ENCODE data around the gene KCNQ1OT1.

The KCNQ1OT1 gene

DNA sequence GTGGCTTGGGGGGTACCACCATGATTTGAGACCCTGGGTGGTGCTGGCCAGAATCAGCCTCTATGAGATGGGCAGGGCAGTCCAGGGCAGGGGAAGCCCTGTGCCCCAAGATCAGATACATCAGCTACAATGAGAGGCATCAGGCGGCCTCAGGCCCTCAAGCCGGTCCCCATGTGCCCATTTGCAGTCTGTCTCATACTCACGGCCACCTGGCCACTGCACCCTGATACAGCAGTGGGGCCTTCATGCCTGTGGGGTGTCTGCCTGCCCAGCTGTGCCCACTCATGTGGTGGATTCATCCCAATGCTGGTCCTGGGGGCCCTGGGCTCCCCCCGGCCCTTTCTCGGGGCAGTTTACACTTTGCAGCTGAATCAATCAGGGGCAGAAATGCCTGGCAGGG, 42.4 kb upstream of the KCNQ1OT1 start:
- no peak overlapping the region for H3K4me3 ChIP-seq (ENCODE audit: low read depth, low read length)
- H3K36me3 ChIP-seq (ENCODE audit: control insufficient read depth, insufficient read depth, low read length), result no peaks in the 10 kb centered on the region
- H3K9ac ChIP-seq (ENCODE audit: low read depth, low read length), result no peak overlapping the region
- peaks cover 27% of the 10 kb centered on the region for H3K27me3 ChIP-seq (ENCODE audit: control insufficient read depth, insufficient read depth, low read length)
- no peak overlapping the region for H3K27ac ChIP-seq (ENCODE audit: low read depth, low read length)
- no peaks in the 10 kb centered on the region for H3K9me3 ChIP-seq (ENCODE audit: control insufficient read depth, insufficient read depth, low read length)
- H3K4me1 ChIP-seq (ENCODE audit: control insufficient read depth, insufficient read depth, low read length), result no peaks in the 10 kb centered on the region

DNA sequence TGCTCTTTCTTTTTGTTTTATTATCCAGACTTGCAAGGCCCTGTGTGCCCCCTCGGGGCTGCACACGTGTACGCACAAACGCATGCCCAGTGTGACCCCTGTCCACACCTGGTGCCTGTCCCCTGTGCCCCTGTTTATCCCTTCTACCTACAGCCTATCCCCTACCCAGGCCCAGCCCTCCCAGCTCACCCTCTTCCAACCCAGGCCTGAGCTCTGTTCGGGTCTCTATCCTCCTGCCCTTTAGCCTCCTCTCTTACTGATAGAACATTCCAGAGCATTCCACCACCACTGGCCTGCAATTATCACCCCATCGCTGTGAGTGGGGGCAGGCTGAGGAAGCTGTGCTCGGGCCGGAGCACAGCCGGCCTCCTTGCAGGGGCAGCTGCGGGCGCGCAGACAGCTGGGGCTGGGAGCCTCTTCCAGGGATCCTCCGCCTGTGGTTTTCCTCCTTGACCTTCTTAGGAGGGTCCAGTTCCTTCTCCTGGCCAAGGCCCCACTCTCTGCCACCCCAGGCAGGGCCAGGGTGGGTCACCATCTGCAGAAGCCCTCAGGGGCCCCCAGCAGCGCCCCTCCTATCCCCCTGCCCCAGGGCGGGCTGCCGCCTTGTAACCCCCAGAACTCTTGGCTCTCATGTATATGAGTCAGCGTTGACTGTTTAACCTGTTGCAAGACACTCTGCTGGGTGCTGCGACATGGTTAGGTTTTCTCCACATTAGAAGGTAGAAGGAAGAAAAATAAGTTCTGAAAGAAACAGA, 41.8 kb upstream of the KCNQ1OT1 start:
- peaks cover 27% of the 10 kb centered on the region for H3K27me3 ChIP-seq (ENCODE audit: control insufficient read depth, insufficient read depth, low read length)
- no peaks in the 10 kb centered on the region for H3K9me3 ChIP-seq (ENCODE audit: control insufficient read depth, insufficient read depth, low read length)
- no peak overlapping the region for H3K4me3 ChIP-seq (ENCODE audit: low read depth, low read length)
- H3K4me1 ChIP-seq (ENCODE audit: control insufficient read depth, insufficient read depth, low read length), result no peaks in the 10 kb centered on the region
- H3K36me3 ChIP-seq (ENCODE audit: control insufficient read depth, insufficient read depth, low read length), result no peaks in the 10 kb centered on the region
- no peak overlapping the region for H3K9ac ChIP-seq (ENCODE audit: low read depth, low read length)
- no peak overlapping the region for H3K27ac ChIP-seq (ENCODE audit: low read depth, low read length)

DNA sequence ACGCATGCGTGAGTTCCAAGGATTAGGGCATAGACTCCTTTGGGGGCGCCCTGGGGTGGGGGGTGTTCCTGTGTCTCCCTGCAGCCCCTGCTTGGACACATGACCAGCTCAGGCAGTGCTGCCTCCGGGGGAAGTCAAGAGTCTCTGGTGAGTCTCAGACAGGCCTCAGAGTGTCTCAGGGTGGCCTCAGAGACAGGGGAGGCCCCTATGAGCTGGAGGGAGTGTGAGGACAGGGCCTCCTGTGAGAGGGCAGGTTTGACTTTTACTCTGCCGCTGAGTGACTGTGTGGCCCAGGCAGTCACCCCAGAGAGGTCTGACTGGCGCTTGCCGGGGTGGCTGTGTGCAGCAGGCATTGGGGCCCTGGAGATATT, 41.2 kb upstream of the KCNQ1OT1 start:
- H3K9me3 ChIP-seq (ENCODE audit: control insufficient read depth, insufficient read depth, low read length), result no peaks in the 10 kb centered on the region
- no peak overlapping the region for H3K9ac ChIP-seq (ENCODE audit: low read depth, low read length)
- no peak overlapping the region for H3K4me3 ChIP-seq (ENCODE audit: low read depth, low read length)
- H3K36me3 ChIP-seq (ENCODE audit: control insufficient read depth, insufficient read depth, low read length), result no peaks in the 10 kb centered on the region
- H3K27me3 ChIP-seq (ENCODE audit: control insufficient read depth, insufficient read depth, low read length), result peaks cover 26% of the 10 kb centered on the region
- no peaks in the 10 kb centered on the region for H3K4me1 ChIP-seq (ENCODE audit: control insufficient read depth, insufficient read depth, low read length)
- no peak overlapping the region for H3K27ac ChIP-seq (ENCODE audit: low read depth, low read length)

DNA sequence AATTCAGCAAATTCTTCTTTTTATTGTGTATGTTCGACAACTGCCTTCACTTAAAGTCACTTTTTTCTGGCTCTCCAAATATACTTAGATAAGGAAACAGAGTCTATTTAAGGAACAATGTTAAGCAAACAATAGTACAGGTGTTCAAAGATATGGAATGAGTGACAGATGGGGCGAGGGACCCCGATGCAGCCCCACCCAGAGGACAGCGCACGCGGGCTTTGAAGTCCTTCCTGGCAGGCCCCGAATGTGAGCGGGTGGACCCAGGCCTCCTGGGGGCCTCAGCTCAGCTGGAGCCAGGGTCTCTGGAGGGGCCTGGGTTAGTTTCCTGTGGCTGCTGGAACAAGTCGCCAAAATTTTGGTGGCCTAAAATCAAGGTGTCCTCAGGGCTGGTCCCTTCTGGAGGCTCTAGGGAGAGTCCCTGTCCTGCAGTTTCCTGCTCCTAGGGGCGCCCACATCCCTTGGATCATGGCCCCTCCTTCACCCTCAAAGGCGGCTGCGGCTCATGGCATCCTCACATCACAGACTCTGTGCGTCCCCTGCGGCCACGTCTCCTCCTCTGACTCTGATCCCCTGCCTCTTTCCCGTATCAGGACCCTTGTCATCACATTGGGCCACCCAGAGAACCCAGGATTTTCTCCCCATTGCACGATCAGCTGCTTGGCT, 40.6 kb upstream of the KCNQ1OT1 start:
- H3K4me3 ChIP-seq (ENCODE audit: low read depth, low read length), result no peak overlapping the region
- H3K9me3 ChIP-seq (ENCODE audit: control insufficient read depth, insufficient read depth, low read length), result no peaks in the 10 kb centered on the region
- H3K27me3 ChIP-seq (ENCODE audit: control insufficient read depth, insufficient read depth, low read length), result peaks cover 30% of the 10 kb centered on the region
- no peak overlapping the region for H3K9ac ChIP-seq (ENCODE audit: low read depth, low read length)
- no peak overlapping the region for H3K27ac ChIP-seq (ENCODE audit: low read depth, low read length)
- no peaks in the 10 kb centered on the region for H3K4me1 ChIP-seq (ENCODE audit: control insufficient read depth, insufficient read depth, low read length)
- H3K36me3 ChIP-seq (ENCODE audit: control insufficient read depth, insufficient read depth, low read length), result no peaks in the 10 kb centered on the region

DNA sequence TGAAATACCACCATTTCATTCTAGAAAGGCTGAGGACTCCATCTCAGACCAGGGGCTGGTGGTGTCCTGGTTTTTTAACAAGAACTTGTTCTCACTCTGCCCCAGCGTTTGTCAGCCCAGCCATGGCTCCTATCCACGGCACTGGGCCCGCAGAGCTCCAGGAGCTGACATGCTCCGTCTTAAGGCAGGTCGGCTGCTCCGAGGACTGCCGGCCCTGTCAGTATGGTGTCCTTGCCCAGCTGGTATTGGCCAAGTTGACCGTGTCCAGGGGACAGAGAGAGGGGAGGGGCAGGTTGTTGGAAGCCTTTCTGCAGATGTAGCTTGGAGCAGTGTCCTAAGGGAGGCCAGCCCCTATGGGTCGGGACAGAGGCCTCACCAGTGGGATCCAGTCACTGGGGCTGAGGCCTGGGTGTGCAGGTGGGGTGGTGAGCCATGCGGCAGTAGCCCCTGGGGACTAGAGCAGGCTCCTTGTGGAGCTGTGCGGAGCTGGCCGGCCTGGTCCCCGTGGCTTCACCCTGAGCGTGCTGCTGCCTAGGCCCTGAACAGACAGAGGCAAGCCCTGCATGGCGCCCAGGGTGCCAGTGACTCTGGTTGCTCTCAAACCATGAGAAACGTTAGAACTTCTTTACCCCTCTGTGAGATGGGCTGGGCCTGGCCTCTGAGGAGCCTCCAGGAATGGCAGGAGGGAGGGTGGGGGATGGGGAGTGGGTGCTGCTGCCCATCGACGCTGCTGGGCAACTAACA, 39.9 kb upstream of the KCNQ1OT1 start:
- Histone ChIP-seq H3K36me3 (ENCODE audit: control insufficient read depth, insufficient read depth, low read length) (no peaks in the 10 kb centered on the region), H3K9ac (ENCODE audit: low read depth, low read length) (no peak overlapping the region), H3K9me3 (ENCODE audit: control insufficient read depth, insufficient read depth, low read length) (no peaks in the 10 kb centered on the region), H3K4me1 (ENCODE audit: control insufficient read depth, insufficient read depth, low read length) (no peaks in the 10 kb centered on the region), H3K27me3 (ENCODE audit: control insufficient read depth, insufficient read depth, low read length) (peaks cover 27% of the 10 kb centered on the region), H3K4me3 (ENCODE audit: low read depth, low read length) (no peak overlapping the region), H3K27ac (ENCODE audit: low read depth, low read length) (no peak overlapping the region)

DNA sequence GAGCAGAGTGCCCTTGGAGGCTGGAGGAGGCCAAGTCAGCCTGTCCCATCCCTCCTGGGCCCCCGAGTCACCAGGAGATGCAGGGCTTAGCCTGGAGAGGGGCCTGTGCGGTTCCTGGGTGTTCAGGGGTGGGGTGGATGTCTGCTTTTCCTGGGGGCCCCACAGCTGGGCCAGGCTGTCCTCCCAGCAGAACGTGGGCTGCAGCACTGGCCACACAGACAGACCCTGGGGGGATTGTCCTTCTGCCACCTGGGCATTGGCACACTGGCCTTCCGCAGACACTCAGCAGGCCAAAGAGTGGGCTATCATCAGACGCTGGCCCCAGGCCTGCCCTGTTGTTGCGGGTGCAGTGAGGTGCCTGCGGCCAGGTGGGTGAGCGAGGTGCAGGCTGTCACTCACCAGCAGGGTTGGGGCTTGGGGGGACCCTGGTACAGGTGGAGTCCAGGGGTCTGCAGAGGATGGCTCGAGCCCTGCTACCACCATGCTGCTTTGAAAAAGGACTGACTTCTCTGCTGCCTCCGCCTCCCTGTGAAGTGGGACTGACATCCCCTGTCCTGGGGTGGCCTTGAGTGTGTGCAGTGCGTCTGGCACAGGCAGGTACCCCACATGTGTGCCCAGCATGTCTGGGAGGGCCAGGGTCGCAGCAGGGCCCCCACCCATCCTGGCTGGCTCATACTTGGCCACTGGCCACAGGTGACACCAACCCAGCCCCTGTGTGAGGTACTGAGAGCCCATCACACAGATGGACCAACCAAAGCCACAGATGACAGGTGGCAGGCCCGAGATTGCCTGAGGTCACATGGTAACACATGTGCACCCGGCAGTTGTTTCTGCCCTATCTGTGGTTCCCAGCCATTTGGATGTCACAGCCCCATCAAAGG, 39.0 kb upstream of the KCNQ1OT1 start:
- Histone ChIP-seq H3K4me1 (ENCODE audit: control insufficient read depth, insufficient read depth, low read length) (no peaks in the 10 kb centered on the region), H3K27me3 (ENCODE audit: control insufficient read depth, insufficient read depth, low read length) (peaks cover 26% of the 10 kb centered on the region), H3K27ac (ENCODE audit: low read depth, low read length) (no peak overlapping the region)

DNA sequence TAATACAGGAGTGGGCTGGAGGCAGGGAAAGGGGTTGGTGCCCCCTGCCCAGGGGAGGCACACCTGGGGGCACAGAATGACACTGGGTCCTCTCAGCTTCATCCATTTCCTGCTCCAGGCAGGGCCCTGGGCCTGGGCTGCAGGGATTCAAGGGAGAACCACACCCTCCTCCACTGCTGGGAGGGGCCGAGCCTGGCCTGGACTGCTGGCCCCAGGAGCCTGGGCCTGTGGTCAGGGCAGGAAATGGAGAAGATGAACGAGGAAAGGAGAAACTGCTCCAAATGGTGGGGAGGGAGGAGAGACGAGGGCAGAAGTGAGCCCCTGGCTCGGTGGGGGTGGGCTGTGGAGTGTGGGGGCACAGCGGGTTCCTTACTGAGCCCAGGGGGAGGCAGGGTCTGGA, 38.1 kb upstream of the KCNQ1OT1 start:
- peaks cover 25% of the 10 kb centered on the region for H3K27me3 ChIP-seq (ENCODE audit: control insufficient read depth, insufficient read depth, low read length)
- H3K4me3 ChIP-seq (ENCODE audit: low read depth, low read length), result no peak overlapping the region
- H3K9me3 ChIP-seq (ENCODE audit: control insufficient read depth, insufficient read depth, low read length), result no peaks in the 10 kb centered on the region
- H3K27ac ChIP-seq (ENCODE audit: low read depth, low read length), result no peak overlapping the region
- H3K9ac ChIP-seq (ENCODE audit: low read depth, low read length), result no peak overlapping the region
- no peaks in the 10 kb centered on the region for H3K4me1 ChIP-seq (ENCODE audit: control insufficient read depth, insufficient read depth, low read length)
- H3K36me3 ChIP-seq (ENCODE audit: control insufficient read depth, insufficient read depth, low read length), result no peaks in the 10 kb centered on the region

More for the DNA sequence above, 39.0 kb upstream of the KCNQ1OT1 start:
- Histone ChIP-seq H3K36me3 (ENCODE audit: control insufficient read depth, insufficient read depth, low read length) (no peaks in the 10 kb centered on the region), H3K4me3 (ENCODE audit: low read depth, low read length) (no peak overlapping the region), H3K9ac (ENCODE audit: low read depth, low read length) (no peak overlapping the region), H3K9me3 (ENCODE audit: control insufficient read depth, insufficient read depth, low read length) (no peaks in the 10 kb centered on the region)

DNA sequence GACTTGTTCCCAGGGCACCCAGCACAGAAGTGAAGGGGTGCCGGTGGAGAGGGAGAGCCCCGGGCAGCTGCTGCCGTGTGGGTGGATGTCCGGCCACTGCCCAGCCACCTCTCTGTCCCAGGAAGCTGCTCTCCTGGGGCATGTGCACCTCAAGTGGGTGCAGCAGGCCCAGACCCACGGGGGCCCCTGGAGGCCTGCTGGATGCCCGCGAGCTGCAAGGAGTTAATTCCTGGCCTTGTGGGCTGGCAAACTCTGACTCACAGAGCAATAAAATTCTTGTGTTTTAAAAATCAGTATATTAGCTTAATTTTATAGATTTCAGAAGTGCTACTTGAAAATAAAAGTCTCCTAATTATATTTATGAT, 37.4 kb upstream of the KCNQ1OT1 start:
- Histone ChIP-seq H3K4me3 (ENCODE audit: low read depth, low read length) (no peak overlapping the region), H3K27ac (ENCODE audit: low read depth, low read length) (no peak overlapping the region), H3K4me1 (ENCODE audit: control insufficient read depth, insufficient read depth, low read length) (no peaks in the 10 kb centered on the region), H3K9ac (ENCODE audit: low read depth, low read length) (no peak overlapping the region), H3K27me3 (ENCODE audit: control insufficient read depth, insufficient read depth, low read length) (peaks cover 25% of the 10 kb centered on the region), H3K36me3 (ENCODE audit: control insufficient read depth, insufficient read depth, low read length) (no peaks in the 10 kb centered on the region), H3K9me3 (ENCODE audit: control insufficient read depth, insufficient read depth, low read length) (no peaks in the 10 kb centered on the region)

DNA sequence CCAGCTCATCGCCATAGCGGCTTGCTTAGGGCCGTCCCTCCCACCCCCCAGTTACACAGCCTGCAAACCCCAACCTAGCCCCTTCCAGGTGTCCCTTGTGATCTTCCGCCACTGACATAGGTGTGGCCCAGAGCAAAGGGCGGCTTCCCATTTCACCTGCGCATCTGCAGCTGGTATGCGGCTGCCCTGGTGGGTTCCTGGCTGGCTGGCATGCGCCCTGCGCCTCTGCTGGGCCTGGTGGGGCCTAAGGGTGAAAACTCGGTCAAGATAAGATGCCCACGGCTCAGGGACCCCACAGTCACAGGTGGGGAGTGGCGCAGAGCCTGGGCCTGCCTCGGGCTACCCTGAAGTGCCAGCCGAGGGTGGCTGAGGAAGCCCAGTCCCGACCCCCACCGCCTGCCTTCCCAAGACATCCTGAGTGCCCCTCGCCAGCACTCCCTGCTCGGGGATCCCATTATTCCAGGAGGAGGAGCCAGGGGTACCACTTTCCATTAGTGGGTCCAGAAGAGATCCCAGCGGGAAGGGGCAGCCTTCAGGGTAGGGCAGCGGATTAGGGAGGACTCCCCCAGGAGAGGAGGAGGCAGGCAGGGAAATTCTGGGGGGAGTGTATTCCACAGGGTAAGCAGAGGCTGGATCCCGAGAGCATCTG, 36.9 kb upstream of the KCNQ1OT1 start:
- H3K4me3 ChIP-seq (ENCODE audit: low read depth, low read length), result no peak overlapping the region
- no peak overlapping the region for H3K9ac ChIP-seq (ENCODE audit: low read depth, low read length)
- no peak overlapping the region for H3K27ac ChIP-seq (ENCODE audit: low read depth, low read length)
- H3K9me3 ChIP-seq (ENCODE audit: control insufficient read depth, insufficient read depth, low read length), result no peaks in the 10 kb centered on the region
- H3K36me3 ChIP-seq (ENCODE audit: control insufficient read depth, insufficient read depth, low read length), result no peaks in the 10 kb centered on the region
- peaks cover 25% of the 10 kb centered on the region for H3K27me3 ChIP-seq (ENCODE audit: control insufficient read depth, insufficient read depth, low read length)
- H3K4me1 ChIP-seq (ENCODE audit: control insufficient read depth, insufficient read depth, low read length), result no peaks in the 10 kb centered on the region

DNA sequence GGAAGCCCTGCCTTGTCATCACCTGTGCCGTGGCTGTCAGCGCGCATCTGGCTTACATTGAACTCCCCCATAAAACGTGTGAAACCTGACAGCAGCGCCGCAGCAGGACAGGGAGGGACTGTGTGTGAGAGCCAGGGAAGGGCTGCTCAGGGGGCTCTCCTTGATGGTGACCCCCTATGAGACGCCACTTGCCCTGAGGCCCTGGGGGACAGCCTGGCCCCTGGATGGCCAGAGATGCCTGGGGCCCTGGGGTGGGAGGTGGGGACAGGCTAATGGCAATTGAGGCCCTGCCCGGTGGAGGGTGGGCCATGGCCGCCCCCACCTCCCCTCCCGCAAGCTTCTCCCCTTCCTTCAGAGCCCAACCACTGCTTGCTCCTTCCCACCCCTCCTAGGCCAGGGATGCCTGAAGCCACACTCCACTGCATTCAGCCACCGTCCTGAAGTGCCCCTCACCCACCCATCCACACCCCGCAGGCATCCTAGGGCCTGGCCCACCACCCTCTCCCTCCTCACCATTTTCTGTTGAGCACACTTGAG, 35.3 kb upstream of the KCNQ1OT1 start:
- Histone ChIP-seq H3K4me3 (ENCODE audit: low read depth, low read length) (no peak overlapping the region), H3K4me1 (ENCODE audit: control insufficient read depth, insufficient read depth, low read length) (no peaks in the 10 kb centered on the region), H3K27ac (ENCODE audit: low read depth, low read length) (no peak overlapping the region), H3K9me3 (ENCODE audit: control insufficient read depth, insufficient read depth, low read length) (no peaks in the 10 kb centered on the region), H3K36me3 (ENCODE audit: control insufficient read depth, insufficient read depth, low read length) (no peaks in the 10 kb centered on the region), H3K9ac (ENCODE audit: low read depth, low read length) (no peak overlapping the region), H3K27me3 (ENCODE audit: control insufficient read depth, insufficient read depth, low read length) (peaks cover 29% of the 10 kb centered on the region)
